SHP77 treated with DMSO at 0.1 percent for 48 hours (cell line): Measurements from ENCODE around the gene CCDC102A.

ENCODE experiments used
- DNase-seq: peaks from one replicate; lab custom pipeline; 2025; lab: John Stamatoyannopoulos, UW

CCDC102A gene

DNA sequence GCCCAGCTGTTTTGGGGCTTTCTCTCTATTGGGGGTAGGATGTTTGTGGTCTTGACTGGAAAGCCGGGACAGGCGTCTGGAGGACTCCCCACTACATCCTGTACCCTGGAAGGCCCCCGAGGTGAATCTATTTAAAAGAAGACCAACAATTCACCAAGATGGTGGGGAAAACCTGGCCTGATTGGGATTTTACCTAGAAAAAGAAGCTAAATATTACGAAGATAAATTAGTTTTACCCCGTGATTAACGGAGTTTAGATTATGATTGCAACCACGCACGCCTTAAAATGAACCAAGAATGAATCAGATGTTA is 779 bp upstream of the CCDC102A start:
- DNase-seq: no peak

- DNase-seq: peak; percentile 26
These were observed 578 bp downstream of the CCDC102A start for GRCh38 chr16:57535680-57536305.

DNA sequence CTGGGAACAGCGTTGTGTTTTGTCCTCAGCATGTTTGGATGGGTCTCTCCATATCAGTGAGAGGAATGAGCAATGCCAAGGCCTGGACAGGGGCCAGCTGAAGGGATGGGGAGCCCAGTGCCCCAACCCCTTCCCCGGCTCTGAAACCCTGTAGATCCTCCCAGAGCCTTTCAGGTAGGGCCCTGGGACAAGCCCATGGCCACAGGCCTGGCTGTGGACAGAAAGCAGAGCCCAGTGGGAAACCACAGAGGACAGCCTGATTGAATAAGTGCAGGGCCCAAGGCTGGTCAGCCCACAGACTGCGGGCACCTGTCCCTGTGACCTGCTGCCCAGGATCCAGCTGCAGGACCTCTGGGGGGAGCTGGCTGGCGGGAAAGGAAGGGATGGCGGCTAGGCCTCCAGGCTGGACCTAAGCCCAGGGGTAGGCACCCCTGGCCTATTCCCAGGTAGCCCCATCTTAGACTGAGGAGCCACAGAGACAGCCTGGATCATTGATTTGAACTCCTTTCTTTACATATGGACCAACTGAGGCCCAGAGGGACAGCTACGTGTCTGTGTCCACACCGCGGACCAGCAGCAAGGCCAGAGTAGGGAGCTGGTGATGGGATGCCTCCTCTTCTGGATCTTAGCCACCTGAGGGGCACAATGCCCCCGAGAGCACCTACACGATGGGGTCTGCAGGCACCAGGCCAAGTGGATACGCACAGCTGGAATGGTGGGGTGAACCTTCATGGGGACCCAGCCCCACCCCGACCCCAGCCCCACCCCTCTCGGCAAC is 1.3 kb downstream of the CCDC102A start:
- DNase-seq: no peak

- DNase-seq: no peak
These were observed 2.0 kb downstream of the CCDC102A start for GRCh38 chr16:57534337-57534880.

DNA sequence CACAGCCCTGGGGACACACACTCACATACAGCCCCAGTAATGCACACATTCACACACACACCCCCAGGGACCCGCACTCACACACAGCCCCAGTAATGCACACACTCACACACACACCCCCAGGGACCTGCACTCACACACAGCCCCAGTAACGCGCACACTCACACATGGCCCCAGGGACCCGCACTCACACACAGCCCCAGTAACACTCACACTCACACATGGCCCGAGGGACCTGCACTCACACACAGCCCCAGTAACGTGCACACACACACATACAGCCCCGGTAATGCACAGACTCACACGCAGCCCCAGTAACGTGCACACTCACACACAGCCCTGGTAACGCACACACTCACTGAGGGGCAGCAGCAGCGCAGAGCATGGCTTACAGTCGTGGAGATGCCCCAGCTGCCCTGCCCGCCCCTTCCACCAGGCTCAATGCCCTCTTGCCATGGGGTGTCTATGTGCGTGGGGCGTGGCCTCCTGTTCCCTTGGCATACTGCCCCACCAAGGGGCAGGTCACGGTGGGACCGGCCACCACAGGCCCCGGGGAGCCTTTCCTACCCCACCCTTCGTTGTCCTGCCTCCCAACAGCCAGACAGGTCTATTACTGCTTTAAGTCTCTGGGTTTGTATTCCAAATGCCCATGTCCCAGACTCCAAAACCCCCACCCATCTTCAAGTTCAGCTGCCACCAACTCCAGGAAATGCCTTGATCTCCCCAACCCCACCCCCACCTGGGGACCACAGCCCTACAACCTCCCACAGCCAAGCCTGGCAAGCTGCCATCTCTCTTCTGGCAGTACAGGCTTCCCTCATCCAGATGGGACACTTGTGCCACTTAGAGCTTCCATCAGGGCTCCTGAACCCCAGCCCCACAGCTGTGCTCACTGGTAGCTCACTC is 2.7 kb downstream of the CCDC102A start:
- DNase-seq: no peak

DNA sequence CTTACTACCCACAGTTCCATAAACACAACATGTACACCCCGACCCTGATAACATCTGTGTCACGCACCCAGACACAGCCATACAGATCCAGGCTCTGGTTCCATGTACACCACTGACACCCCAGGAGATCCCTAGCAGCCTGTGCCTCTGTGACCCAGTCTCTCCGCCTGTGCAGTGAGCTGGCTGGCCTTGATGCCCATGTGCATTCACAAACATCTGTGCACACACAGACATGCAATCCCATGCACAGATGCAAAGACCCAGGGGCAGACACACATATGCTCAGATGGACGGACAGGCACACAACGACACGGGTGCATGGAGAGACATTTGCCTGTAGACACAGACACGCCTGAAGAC is 4.1 kb downstream of the CCDC102A start:
- no peak for DNase-seq

- no peak for DNase-seq
These were observed 4.6 kb downstream of the CCDC102A start for GRCh38 chr16:57531635-57532265.

DNA sequence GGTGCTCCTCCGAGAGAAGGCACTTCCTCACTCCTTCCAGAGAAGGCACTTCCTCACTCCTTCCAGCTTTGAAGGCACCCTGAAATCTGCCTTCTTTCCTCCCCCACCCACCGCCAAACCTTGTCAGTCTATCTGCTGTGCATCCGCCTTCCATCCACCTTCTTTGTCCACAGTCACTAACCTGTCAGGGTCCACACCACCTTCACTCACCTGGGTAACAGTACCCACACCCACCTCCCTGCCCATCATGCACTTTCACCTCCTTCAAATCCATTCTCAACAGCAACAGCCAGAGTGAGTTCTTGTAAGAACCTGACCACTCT is 5.2 kb downstream of the CCDC102A start:
- no peak for DNase-seq

DNA sequence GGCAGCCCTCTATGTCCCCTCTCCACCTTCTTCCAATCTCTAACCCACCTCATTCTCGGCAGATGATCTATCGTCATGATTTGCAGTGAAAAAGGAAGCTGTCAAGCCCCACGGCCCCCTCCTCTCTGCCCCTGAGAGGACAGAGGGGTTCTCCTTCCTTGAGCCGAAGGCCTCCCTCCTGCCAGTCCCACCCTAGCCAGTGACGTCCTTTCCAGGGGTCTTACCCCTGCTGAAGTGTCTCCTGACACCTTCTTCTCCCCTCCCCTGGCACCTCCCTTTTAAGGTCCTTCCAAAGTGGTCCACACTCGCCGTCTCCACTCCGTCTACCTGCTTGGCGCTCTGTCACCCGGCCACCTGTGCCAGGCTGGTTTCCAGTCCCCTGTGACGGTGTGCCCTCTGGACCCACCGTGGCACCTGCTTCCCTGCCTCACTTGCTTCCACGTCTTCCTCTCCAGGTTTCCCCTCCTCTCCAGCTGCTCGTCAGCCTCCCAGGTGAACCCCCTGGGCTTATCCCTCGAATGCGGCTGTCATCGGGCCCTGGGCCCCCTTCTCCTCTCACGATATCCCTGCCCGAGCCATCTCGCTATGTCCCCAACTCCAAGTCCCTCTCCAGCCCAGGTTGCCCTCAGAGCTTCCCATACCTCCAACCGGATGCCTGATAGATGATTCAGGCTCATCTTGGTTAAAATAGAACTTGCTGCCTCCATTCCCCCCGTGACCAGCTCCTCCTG is 5.7 kb downstream of the CCDC102A start:
- no peak for DNase-seq

GRCh38 chr16:57530104-57530521 is 6.3 kb downstream of the CCDC102A start:
- DNase-seq: no peak

GRCh38 chr16:57529391-57530103 is 6.8 kb downstream of the CCDC102A start:
- no peak for DNase-seq

- DNase-seq: no peak
These were observed 7.6 kb downstream of the CCDC102A start for GRCh38 chr16:57528499-57529390.

DNA sequence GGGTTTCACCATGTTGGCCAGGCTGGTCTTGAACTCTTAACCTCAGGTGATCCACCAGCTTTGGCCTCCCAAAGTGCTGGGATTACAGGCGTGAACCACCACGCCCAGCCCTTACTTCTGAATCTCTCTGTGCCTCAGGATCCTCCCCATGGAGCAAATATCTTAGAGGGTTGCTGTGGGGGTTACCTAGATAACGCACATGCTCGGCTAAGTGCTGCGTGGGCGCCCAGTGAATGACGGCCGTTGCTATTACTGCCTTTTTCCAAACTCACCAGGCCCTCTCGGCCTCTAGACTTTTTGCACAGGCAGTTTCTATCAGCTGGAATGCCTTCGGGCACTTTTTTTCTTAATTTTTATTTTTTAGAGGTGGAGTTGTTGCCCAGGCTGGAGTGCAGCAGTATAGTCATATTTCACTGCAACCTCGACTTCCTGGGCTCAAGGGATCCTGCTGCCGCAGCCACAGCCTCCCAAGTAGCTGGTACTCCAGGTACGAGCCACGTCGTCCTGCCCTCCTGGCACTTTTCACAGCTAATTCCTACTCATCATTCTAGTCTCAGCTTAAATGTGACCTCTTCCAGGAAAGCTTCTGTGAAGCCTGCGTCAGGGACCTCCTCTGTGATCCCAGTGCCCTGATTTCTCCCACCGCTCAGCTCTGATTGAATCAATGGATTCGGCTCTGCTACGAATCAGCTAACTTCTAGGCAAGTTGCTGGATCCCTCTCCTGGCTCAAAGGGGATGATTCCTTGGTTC is 8.6 kb downstream of the CCDC102A start:
- no peak for DNase-seq

DNA sequence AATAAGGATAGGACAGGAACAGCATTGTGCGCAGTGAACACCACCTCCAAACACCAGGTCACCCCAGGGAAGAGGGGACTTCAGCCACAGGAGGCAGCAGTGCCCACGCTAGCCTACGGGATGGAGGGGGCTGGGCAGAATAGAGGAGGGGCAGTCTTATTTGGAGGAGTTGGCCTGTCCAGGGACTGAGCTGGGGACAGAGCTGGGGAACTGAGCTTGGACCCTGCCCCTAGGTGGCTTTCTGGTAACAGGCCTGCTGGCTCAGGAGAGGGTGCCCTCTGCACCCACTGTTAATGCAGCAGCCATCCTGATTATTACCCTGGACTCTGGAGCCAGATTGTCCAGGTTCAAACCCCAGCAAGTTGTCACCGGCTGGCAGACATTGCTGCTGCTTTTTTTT is 9.3 kb downstream of the CCDC102A start:
- DNase-seq: no peak

DNA sequence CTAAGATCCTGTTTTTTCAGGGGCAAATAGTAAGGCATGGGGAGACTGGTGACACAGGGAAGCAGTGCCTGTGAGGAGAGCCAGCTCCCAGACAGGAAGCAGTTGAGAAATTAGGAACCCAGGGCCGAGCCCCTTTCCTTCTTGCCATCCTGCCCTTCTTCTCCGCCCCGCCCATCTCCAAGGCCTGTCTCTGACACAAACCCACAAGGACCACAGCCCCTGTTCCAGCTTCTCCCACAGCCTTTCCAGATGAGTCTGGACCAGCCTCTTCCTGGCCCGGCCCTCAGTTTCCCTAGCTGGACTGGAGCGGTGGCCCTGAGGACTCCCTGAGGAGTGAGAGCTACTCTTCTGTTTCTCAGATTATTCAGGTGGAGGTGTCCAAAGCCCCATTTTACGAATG is 9.9 kb downstream of the CCDC102A start:
- DNase-seq: no peak

DNA sequence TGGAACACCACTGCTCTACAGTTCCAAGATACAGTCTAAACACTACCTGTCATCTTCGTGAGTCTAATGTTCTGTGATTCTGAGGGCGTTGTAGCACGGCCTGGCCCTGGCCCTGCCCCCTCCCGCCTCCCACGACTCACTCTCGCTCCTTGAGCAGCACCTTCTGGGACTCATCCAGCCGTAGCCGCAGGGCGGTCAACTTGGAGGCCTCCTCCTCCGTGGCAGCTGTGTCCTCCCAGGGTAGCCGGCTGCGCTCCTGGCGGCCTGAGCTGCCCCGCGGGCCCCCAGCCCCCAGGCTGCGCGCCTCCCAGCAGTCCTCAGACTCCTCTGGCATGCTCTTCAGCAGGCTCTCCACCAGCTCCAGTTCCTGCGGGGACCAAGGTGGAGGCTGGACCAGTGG is 10.6 kb downstream of the CCDC102A start:
- no peak for DNase-seq

DNA sequence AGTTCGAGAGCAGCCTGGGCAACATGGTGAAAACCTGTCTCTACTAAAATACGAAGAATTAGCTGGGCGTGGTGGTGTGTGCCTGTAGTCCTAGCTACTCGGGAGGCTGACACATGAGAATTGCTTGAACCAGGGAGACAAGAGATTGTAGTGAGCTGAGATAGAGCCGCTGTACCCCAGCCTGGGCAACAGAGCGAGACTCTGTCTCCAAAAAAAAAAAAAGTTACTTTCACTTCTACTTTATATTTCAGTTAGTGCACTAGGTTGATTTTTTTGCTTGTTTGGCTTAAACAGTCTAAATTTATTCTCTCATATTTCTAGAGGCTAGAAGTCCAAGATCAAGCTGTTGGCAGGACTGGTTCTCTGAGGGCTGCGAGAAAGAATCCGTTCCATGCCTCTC is 13.4 kb downstream of the CCDC102A start:
- no peak for DNase-seq

DNA sequence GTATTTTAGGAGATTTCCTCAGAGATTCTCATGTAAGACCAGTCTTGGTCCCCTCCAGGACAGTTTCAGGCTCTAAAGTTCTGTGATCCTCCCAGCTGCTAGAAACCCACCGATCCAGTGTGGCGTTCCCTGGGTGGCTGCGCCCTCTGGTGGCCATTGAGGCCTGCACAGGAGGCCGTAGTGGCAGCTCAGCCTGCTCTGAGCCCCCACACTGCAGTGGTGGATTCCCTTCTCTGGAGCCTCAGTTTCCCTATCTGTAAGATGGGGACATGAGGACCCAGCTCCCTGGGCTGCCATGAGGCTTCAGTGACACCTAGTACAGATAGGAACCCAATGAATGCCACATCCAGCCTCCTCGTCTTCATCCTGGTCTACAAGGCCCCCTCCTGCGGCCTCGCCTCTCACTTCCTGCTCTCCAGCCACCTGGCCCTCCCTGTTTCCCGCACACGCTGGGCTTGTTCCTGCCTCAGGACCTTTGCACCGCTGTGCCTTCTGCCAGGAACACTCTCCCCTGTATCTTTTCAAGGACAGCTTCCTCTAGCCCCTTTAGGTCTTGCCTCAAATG is 16.5 kb downstream of the CCDC102A start:
- peak; percentile 9 for DNase-seq

GRCh38 chr16:57518922-57519321 is 17.4 kb downstream of the CCDC102A start:
- no peak for DNase-seq
